Activated naive CD4-positive, alpha-beta T cell treated with anti-CD3 and anti-CD28 coated beads, Interleukin-2, amount 50 U/mL, for 24 hours (primary cell): ENCODE results near the gene PCDH1.
"Not testable (repeated sequence)": the region's sequence is repeated elsewhere in the genome, so short reads cannot be mapped to it uniquely, and the experiment has no call there.

Experiments
- H3K27ac Mint-ChIP-seq: one replicate; pipeline ENCODE4 v1.8.0; 2021; ENCODE audit warnings: mild to moderate bottlenecking, mixed read lengths
- H3K27me3 Mint-ChIP-seq: one replicate; pipeline ENCODE4 v1.8.0; 2021; ENCODE audit warnings: mixed read lengths
- H3K36me3 Mint-ChIP-seq: one replicate; pipeline ENCODE4 v1.8.0; 2021; ENCODE audit warnings: mixed read lengths
- H3K4me1 Mint-ChIP-seq: one replicate; pipeline ENCODE4 v1.8.0; 2021; ENCODE audit warnings: mixed read lengths
- H3K4me3 Mint-ChIP-seq: one replicate; pipeline ENCODE4 v1.8.0; 2021; ENCODE audit warnings: mild to moderate bottlenecking, mixed read lengths
- H3K9me3 Mint-ChIP-seq: one replicate; pipeline ENCODE4 v1.8.0; 2021; ENCODE audit warnings: mixed read lengths

PCDH1 gene

DNA sequence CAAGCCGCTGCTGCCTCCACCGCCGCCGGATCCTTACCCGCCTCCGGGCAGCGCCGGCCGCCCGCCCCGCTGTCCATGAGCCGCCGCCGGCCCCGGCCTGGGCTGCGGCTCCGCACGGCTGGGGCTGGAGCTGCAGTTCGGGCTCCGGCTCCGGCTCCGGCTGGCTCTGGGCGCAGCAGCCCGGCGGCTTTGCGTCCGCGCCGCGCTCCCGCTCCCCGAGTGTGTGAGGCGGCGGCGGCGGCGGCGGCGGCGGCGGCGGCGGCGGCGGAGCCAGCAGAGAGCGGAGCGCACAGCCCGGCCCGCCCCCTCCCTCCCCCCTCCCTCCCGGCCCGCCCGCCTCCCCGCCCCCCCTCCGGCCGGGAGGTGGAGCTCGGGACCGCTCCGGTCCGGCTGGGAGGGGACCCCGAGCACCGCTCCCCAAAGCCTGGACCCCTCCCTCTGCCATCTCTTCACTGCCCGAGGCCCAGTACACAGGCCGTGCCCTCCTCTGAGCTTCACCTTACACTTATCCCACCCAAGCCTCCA, at the start of gene PCDH1:
TSS of gene PCDH1 (minus strand) at position 225 of the 525 bp plus-strand sequence. CDS start at position 77, 148 bp downstream.
- H3K9me3 Mint-ChIP-seq: no peaks in the 10 kb centered on the region
- H3K27me3 Mint-ChIP-seq: peaks cover 52% of the 10 kb centered on the region
- peak within 1 kb of the TSS; percentile 13 for H3K27ac Mint-ChIP-seq
- peak within 1 kb of the TSS; percentile 82 for H3K4me3 Mint-ChIP-seq
- H3K4me1 Mint-ChIP-seq: peaks cover 20% of the 10 kb centered on the region
- H3K36me3 Mint-ChIP-seq: no peaks in the 10 kb centered on the region

DNA sequence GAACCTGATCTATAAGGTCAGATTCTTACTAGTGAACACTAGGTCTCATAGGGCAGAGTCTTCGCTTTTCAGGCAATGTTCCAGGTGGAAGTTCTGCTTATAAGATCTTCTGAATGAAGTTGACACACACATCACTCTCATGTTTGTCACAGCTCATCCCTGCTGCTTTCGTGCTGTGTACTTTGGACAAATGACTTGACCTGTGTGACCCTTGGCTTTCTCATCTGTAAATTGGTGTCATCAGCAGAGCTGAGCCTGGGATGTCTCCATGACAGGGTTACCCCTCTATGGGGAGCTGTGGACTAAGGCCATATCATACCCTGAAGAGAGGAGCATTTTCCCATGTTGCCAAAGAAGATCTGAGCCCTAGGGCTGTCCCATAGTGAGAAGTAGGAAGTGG, 48.2 kb upstream of the PCDH1 start:
- Mint-ChIP-seq H3K4me1 (peaks cover 36% of the 10 kb centered on the region), H3K36me3 (peaks cover 23% of the 10 kb centered on the region), H3K27ac (no peak overlapping the region), H3K27me3 (no peaks in the 10 kb centered on the region), H3K4me3 (peak overlapping the region; percentile 57), H3K9me3 (no peaks in the 10 kb centered on the region)

DNA sequence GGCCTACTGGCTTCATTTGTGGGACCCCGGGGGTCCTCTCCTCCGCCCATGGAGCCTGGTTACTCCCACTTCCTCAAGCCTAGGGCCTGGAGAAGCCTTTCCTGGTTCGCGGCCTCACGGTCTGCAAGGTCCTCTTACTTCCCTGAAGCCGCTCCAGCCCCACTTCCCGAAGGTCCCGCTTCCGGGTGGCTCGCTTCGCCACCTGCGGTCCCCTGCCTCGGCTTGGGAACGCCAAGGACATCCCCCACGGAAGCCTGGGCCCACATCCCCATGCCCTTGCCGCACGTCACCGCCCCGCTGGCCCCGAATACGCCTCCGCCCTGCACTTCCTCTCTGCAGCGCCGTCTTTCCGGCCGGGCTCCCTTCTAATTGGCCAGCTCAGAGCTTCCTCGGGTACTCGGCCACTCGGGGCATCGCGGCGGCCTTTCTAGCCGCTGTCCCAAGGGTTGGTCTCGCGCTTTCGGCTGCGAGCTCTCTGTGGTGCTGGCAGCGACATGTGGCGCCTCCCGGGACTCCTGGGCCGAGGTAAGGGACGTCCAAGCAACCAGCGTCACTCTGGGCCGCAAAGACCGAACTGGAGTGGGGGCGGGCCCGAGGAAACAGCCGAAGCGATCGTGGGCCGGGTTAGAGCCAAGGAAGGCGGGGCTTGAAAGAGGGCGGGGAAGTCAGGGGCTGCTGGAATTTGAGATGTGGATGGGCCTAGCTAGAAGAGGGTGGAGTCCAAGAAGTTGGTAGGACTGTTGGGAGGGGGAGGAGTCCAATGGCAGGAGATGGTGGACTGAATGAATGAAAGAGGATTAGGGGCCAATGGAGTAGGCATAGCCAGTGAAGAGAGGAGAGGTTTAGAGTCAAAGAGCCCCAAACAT, 45.5 kb upstream of the PCDH1 start, which contains the start of gene DELE1:
TSS of gene DELE1 (plus strand) at position 424 of the 866 bp plus-strand sequence. CDS start at position 495, 71 bp downstream.
- Mint-ChIP-seq H3K9me3 (no peaks in the 10 kb centered on the region), H3K27me3 (no peaks in the 10 kb centered on the region), H3K27ac (peak within 1 kb of the TSS; percentile 91), H3K36me3 (peaks cover 13% of the 10 kb centered on the region), H3K4me1 (peaks cover 42% of the 10 kb centered on the region), H3K4me3 (peak within 1 kb of the TSS; percentile 89)

DNA sequence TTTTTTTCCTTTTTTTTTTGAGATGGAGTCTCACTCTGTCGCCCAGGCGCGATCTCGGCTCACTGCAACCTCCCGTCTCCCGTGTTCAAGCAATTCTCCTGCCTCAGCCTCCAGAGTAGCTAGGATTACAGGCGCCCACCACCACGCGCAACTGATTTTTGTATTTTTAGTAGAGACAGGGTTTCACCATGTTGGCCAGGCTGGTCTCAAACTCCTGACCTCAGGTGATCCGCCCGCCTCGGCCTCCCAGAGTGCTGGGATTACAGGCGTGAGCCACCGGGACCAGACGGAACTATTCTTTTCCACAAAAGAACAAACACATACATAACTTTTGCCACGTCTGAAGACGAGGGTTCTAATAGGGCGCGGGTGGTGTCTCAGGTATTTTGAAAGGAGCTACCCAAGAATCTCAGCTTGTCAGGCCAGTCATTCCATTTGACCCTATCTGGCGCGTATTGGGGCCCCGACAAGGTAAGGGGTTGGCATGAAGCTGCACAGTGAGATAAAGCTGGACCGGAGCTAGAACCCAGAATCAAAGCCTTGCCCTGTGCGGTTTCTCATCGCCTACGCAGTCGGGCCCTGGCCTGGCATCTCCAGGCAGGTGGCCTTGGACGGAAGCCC, 44.7 kb upstream of the PCDH1 start:
- Mint-ChIP-seq H3K36me3 (peaks cover 12% of the 10 kb centered on the region), H3K4me3 (peak overlapping the region; percentile 89), H3K27ac (peak overlapping the region; percentile 51), H3K4me1 (peaks cover 38% of the 10 kb centered on the region)
- not testable (repeated sequence) for H3K9me3 Mint-ChIP-seq, H3K27me3 Mint-ChIP-seq

DNA sequence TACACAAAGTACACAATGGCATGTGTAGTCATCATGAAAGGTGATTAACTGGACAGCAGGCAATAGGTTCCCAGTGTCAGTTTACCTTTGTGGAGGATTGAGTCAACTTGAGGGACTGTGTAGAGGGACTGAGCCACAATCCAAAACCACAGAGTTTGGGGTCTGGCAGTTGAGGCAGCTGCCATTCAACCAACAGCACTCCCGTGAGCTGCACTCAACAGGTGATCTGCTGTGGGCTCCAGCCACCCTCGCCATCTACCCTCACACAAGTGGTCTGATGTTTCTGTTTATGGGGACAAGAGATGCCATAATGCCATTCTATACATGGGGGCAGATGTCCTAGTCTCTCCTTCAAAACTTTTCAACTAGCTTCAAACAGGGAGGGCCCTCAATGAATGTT, 42.6 kb upstream of the PCDH1 start:
- Mint-ChIP-seq H3K9me3 (no peaks in the 10 kb centered on the region), H3K27me3 (peaks cover 3% of the 10 kb centered on the region), H3K4me1 (peaks cover 22% of the 10 kb centered on the region), H3K36me3 (peaks cover 6% of the 10 kb centered on the region), H3K4me3 (no peak overlapping the region), H3K27ac (no peak overlapping the region)

DNA sequence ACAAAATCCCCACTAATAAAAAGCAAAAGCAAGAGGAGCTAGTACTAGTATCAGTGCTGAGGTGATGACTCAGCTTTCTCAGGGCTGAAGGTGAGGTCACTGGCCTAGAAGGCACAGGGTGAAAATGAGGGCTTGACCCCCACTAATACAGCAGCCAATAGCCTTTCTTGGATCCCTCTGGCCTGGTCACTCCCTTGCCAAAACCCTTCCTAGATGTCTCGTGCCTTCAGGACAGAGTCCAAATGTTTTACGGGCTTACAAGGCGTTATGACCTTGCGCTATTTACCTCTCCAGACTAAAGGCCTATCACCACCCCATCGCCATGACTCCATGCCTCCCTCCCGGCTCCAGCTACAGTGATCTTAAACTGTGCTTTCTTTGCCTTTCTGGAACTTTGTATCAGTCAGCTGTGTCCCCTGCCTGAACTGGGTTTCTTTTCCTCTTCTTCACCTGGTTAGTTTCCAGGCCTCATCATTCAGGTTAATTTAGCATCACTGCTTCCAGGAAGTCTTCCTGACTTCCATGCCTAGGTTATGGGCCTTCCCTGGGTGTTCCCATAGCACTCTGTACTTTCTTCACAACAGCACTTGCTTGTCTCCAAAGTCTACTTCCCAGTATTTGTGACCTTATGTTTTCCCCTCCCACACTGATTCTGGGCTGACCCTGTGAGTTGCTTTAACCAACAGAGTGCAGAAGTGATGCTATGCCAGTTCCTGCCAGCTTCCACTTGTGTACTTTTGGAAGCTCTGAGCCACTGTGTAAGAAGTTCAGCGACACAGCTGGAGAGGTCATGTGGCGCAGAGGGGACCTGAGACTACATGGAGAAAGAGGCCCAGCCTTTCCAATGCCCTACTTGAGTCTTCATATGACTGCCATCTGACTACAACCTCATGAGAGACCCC, 41.3 kb upstream of the PCDH1 start:
- Mint-ChIP-seq H3K36me3 (peaks cover 1% of the 10 kb centered on the region), H3K4me3 (no peak overlapping the region), H3K9me3 (no peaks in the 10 kb centered on the region), H3K27me3 (peaks cover 7% of the 10 kb centered on the region), H3K4me1 (peaks cover 21% of the 10 kb centered on the region), H3K27ac (peak overlapping the region; percentile 5)

DNA sequence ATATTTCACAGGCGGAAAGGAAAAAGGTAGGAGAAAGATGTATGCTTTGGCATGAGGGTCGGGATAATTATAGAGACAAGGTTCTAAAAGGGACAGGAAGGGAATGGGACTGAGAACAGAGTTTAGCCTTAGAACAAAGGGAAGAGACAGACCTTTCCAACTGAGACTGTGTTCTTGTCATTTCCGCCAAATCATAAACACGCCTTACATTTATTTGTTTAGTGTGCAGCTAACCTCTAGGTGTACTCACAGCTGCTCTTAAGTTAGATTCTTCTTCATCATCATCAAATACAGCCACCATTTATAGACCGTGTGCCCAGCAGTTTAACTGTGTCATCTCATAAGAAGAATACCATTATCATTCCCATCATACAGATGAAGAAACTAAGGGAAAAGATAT, 39.5 kb upstream of the PCDH1 start:
- Mint-ChIP-seq H3K36me3 (no peaks in the 10 kb centered on the region), H3K9me3 (no peaks in the 10 kb centered on the region), H3K27me3 (peaks cover 13% of the 10 kb centered on the region)

DNA sequence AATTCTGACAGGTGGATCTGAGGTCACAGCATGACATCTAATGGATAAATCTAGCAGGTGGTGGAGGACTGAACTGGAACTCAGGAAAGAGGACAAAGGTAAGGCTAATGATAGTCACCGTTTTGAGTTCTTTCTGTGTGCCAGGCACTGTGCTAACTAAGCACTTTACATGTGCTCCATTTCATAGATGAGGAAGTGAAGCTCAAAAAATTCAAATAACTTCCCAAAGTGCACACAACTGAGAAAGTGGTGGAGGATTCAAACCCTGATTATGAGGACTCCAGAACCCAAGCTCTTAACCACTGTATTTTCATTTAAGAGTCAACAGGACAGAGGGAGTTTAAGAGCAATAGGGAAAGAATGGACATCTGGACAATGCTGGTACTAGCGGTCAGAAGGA, 38.3 kb upstream of the PCDH1 start:
- no peaks in the 10 kb centered on the region for H3K36me3 Mint-ChIP-seq
- H3K9me3 Mint-ChIP-seq: no peaks in the 10 kb centered on the region
- H3K4me3 Mint-ChIP-seq: no peak overlapping the region
- no peak overlapping the region for H3K27ac Mint-ChIP-seq
- peaks cover 14% of the 10 kb centered on the region for H3K27me3 Mint-ChIP-seq
- peaks cover 20% of the 10 kb centered on the region for H3K4me1 Mint-ChIP-seq

More for the DNA sequence above, 39.5 kb upstream of the PCDH1 start:
- Mint-ChIP-seq H3K4me3 (no peak overlapping the region), H3K27ac (no peak overlapping the region), H3K4me1 (peaks cover 21% of the 10 kb centered on the region)

DNA sequence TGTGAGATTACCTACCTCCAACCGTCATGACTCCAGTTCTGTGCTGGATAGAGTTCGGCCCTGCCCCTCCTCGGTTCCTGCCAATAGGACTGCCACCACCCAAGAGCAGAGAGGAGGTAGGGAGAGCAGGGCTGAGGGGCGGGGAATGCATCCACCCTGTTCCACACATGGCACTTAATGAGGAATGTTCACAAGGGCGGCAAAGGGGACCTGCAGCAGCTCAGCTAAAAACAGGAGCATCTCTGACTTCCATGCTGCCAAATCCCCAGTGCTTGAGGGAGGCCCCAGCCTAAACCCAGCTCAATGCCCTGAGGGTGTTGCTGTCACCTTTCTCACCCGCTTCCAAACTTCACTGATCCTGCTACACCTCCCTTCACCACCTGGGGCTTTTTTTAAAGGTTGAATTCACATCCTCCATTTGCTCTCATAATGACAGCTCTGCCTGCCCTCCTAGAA, 37.7 kb upstream of the PCDH1 start:
- H3K27me3 Mint-ChIP-seq: peaks cover 14% of the 10 kb centered on the region
- no peak overlapping the region for H3K27ac Mint-ChIP-seq
- H3K4me1 Mint-ChIP-seq: peaks cover 15% of the 10 kb centered on the region
- H3K4me3 Mint-ChIP-seq: no peak overlapping the region
- no peaks in the 10 kb centered on the region for H3K36me3 Mint-ChIP-seq
- no peaks in the 10 kb centered on the region for H3K9me3 Mint-ChIP-seq

DNA sequence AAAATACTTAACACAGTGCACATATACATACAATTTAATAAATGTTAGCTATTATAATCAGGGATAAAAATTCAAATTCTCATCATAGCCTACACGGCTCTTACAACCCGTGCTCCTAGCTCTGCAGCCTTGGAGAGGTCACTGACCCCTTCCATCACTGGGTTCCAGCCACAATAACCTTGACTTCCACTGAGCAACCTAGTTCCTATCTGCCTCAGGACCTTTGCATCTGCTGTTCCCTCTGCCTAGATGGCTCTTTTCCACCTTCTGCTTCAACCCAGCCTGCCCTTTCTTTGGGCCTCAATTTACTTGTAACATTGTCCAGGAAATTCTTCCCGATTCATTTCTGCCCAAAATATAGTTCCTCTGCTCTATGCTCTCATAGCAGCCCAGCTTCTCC, 36.6 kb upstream of the PCDH1 start:
- peaks cover 14% of the 10 kb centered on the region for H3K27me3 Mint-ChIP-seq
- no peak overlapping the region for H3K27ac Mint-ChIP-seq
- H3K4me1 Mint-ChIP-seq: peaks cover 15% of the 10 kb centered on the region
- peak overlapping the region; percentile 65 for H3K4me3 Mint-ChIP-seq
- no peaks in the 10 kb centered on the region for H3K36me3 Mint-ChIP-seq
- no peaks in the 10 kb centered on the region for H3K9me3 Mint-ChIP-seq

DNA sequence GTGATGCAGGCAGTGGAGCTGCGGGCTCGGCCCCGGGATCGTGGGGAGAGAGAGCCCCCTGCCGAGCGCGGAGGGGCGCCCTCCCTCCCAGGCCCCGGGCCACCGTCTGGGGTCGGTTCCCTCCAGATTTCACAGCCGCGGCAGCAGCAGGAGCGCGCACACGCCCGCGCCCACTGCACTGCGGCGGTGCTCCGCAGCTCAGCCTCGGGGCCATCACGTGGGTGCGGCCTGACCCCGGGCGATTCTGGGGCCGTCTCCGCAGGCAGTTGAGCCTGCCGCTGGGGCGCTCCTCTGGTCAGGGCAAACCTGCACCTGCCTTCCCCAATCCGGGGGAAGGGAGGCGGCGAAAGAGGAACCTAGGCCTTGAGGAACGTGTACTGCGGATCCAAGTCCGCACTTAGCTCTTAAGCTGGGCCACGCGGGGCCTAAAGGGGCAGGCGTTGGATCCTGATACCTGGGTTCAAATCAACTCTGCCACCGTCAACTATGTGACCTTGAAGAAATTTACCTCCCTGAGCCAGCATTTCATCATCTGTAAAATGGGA, 36.1 kb upstream of the PCDH1 start:
- no peak overlapping the region for H3K27ac Mint-ChIP-seq
- H3K4me3 Mint-ChIP-seq: peak overlapping the region; percentile 72
- no peaks in the 10 kb centered on the region for H3K9me3 Mint-ChIP-seq
- peaks cover 14% of the 10 kb centered on the region for H3K27me3 Mint-ChIP-seq
- H3K4me1 Mint-ChIP-seq: peaks cover 15% of the 10 kb centered on the region
- H3K36me3 Mint-ChIP-seq: no peaks in the 10 kb centered on the region

DNA sequence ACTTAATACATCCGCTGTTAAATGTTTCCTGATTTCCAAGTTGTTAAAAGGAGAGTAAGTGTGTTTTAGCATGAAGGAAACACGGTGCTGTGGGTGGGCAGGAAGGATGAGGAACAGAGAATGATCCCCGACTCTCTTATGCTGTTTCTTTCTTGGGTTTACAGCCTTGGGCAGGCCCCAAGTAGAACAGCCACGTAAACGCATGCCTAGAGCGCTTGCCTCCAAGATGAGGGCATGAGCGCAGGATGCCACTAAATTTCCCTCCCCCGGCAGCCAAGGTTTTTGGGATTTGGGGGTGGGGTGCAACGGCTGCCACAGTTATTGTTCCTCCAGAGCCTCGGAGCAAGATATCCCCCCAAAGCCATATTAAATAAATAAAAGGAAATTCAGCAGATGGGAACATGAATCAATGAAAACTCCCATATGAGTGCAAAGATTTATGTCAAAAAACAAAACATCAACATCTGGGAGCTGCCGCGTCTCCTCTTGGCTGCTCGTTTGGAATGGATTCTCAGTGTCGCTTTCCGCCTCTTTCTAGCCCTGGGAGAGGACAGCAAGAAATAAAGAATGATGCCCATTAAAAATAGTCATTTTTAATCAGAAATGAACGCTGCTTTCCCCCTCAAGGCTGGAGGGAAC, 35.5 kb upstream of the PCDH1 start:
- H3K27me3 Mint-ChIP-seq: peaks cover 14% of the 10 kb centered on the region
- no peak overlapping the region for H3K27ac Mint-ChIP-seq
- peak overlapping the region; percentile 72 for H3K4me3 Mint-ChIP-seq
- H3K4me1 Mint-ChIP-seq: peaks cover 15% of the 10 kb centered on the region
- H3K36me3 Mint-ChIP-seq: no peaks in the 10 kb centered on the region
- no peaks in the 10 kb centered on the region for H3K9me3 Mint-ChIP-seq

DNA sequence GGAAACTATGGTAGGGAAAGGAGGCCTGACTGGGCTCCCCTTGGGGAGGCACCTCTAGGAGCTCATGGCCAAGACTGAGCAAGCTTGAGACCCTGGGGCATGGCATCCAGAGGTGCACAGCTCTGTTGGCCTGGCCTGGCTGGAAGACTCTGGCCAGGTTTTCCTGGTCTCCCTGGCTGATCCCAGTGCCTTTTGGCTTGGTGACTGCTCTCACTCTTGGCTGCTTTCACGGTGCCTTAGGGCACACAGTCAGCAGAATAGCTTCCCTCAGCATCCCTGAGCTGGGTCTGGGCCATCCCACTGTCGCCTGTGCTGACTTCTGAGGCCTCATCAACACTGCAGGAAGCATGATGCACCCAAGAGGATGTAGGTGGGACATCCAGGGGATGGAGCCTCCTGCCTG, 32.1 kb upstream of the PCDH1 start:
- H3K4me1 Mint-ChIP-seq: peaks cover 15% of the 10 kb centered on the region
- H3K36me3 Mint-ChIP-seq: no peaks in the 10 kb centered on the region
- H3K27me3 Mint-ChIP-seq: peaks cover 12% of the 10 kb centered on the region
- H3K4me3 Mint-ChIP-seq: no peak overlapping the region
- H3K9me3 Mint-ChIP-seq: no peaks in the 10 kb centered on the region
- no peak overlapping the region for H3K27ac Mint-ChIP-seq

DNA sequence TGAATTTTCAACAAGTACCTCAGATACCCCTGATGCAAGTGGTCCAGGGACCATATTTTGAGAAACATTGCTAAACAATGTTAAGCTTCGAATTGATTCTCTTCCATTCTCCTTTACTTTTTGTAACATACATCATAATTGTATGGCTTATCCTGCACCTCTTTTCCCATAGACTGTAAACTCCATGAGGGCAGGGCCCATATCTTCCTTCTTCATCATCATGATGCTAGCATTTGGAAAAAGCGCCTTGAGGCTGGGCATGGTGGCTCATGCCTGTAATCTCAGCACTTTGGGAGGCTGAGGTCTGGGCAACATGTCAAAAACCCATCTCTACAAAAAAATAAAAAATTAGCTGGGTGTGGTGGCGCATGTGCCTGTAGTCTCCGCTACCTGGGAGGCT, 31.0 kb upstream of the PCDH1 start:
- H3K4me3 Mint-ChIP-seq: no peak overlapping the region
- peaks cover 10% of the 10 kb centered on the region for H3K4me1 Mint-ChIP-seq
- no peaks in the 10 kb centered on the region for H3K36me3 Mint-ChIP-seq
- H3K27me3 Mint-ChIP-seq: peaks cover 7% of the 10 kb centered on the region
- H3K27ac Mint-ChIP-seq: no peak overlapping the region
- no peaks in the 10 kb centered on the region for H3K9me3 Mint-ChIP-seq
